ENCODE results near the gene GGPS1. TPM values are rescaled to one million over a fixed set of nuclear protein-coding genes. Genes with fewer than 3 reads are reported as not detected.
"Not testable (repeated sequence)": the region's sequence is repeated elsewhere in the genome, so short reads cannot be mapped to it uniquely, and the experiment has no call there.

Gene GGPS1
- total RNA-seq, 2 experiments from 2014 or later = 21.9 to 30.8 TPM

GRCh38 chr1:235279694-235280093 lies 48.7 kb upstream of the GGPS1 start:
- H3K36me3 ChIP-seq (ENCODE audit: insufficient read depth, low read length) = no peaks in the 10 kb centered on the region
- H3K4me2 ChIP-seq (ENCODE audit: low read length) = no peak overlapping the region
- H3K9me2 ChIP-seq (ENCODE audit: insufficient read depth, low read length) = no peaks in the 10 kb centered on the region
- ChIA-PET CTCF (ENCODE audit: unreplicated experiment) (no interaction called here), POLR2A (interaction anchor here (0.6 to 1.5 kb wide), 3 partner anchors 9 to 91 kb away, joined by 3 to 9 read pairs (median 4); no protein-coding TSS in a partner anchor)
- H3K27ac ChIP-seq (ENCODE audit: low read depth, low read length, poor library complexity, severe bottlenecking) = no peak overlapping the region
- no peak for DNase-seq (ENCODE audit: low spot score)
- no peaks in the 10 kb centered on the region for H3K9me3 ChIP-seq (ENCODE audit: low read length)
- H3K4me1 ChIP-seq (ENCODE audit: insufficient read depth, low read length, poor library complexity, severe bottlenecking) = peaks cover 20% of the 10 kb centered on the region
- H4K20me1 ChIP-seq (ENCODE audit: insufficient read depth, low read length) = 0 out of 2 replicates have a peak, but pooled peaks cover 4% of the 10 kb centered on the region
- H3K79me2 ChIP-seq (ENCODE audit: insufficient read depth, low read depth, low read length) = peaks cover 92% of the 10 kb centered on the region
- H3K4me3 ChIP-seq (ENCODE audit: low read depth, low read length, poor library complexity, severe bottlenecking) = no peak overlapping the region
- intact Hi-C loops (cut with micrococcal nuclease; ENCODE audit: unreplicated experiment) = no loop called here
- TF ChIP-seq EZH2phosphoT487 (IDR thresholded peaks at IDR 0.05; ENCODE audit: borderline replicate concordance, low read depth, low read length) = no peak
- TF ChIP-seq, protein P1, sequence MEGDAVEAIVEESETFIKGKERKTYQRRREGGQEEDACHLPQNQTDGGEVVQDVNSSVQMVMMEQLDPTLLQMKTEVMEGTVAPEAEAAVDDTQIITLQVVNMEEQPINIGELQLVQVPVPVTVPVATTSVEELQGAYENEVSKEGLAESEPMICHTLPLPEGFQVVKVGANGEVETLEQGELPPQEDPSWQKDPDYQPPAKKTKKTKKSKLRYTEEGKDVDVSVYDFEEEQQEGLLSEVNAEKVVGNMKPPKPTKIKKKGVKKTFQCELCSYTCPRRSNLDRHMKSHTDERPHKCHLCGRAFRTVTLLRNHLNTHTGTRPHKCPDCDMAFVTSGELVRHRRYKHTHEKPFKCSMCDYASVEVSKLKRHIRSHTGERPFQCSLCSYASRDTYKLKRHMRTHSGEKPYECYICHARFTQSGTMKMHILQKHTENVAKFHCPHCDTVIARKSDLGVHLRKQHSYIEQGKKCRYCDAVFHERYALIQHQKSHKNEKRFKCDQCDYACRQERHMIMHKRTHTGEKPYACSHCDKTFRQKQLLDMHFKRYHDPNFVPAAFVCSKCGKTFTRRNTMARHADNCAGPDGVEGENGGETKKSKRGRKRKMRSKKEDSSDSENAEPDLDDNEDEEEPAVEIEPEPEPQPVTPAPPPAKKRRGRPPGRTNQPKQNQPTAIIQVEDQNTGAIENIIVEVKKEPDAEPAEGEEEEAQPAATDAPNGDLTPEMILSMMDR (conservative IDR thresholded peaks at IDR 0.05; ENCODE audit: low read length) = no peak
- BruUV-seq (replicated peaks) = no TSS peak
- no peak overlapping the region for H2AFZ ChIP-seq (ENCODE audit: low read length)

- Histone ChIP-seq H3K27ac (ENCODE audit: low read depth, low read length, poor library complexity, severe bottlenecking) (no peak overlapping the region), H3K79me2 (ENCODE audit: insufficient read depth, low read depth, low read length) (peaks cover 92% of the 10 kb centered on the region), H2AFZ (ENCODE audit: low read length) (no peak overlapping the region), H3K4me1 (ENCODE audit: insufficient read depth, low read length, poor library complexity, severe bottlenecking) (peaks cover 12% of the 10 kb centered on the region), H3K36me3 (ENCODE audit: insufficient read depth, low read length) (no peaks in the 10 kb centered on the region), H3K9me3 (ENCODE audit: low read length) (no peaks in the 10 kb centered on the region), H4K20me1 (ENCODE audit: insufficient read depth, low read length) (peaks cover 4% of the 10 kb centered on the region; the same call in 1 of the 2 replicates), H3K4me3 (ENCODE audit: low read depth, low read length, poor library complexity, severe bottlenecking) (no peak overlapping the region), H3K9me2 (ENCODE audit: insufficient read depth, low read length) (no peaks in the 10 kb centered on the region), H3K4me2 (ENCODE audit: low read length) (no peak overlapping the region)
- ChIA-PET CTCF (ENCODE audit: unreplicated experiment) (no interaction called here), POLR2A (interaction anchor here (0.6 to 1.5 kb wide), 2 partner anchors 12 to 90 kb away, joined by 4 to 9 read pairs; no protein-coding TSS in a partner anchor)
- no peak for TF ChIP-seq EZH2phosphoT487 (IDR thresholded peaks at IDR 0.05; ENCODE audit: borderline replicate concordance, low read depth, low read length)
- TF ChIP-seq, protein P1 (conservative IDR thresholded peaks at IDR 0.05; ENCODE audit: low read length) = no peak
- DNase-seq (ENCODE audit: low spot score) = no peak
- intact Hi-C loops (cut with micrococcal nuclease; ENCODE audit: unreplicated experiment) = no loop called here
- BruUV-seq (replicated peaks) = no TSS peak
These were observed 47.9 kb upstream of the GGPS1 start for GRCh38 chr1:235280467-235280866.

GRCh38 chr1:235283636-235284035 lies 44.7 kb upstream of the GGPS1 start:
- intact Hi-C loops (cut with micrococcal nuclease; ENCODE audit: unreplicated experiment); H3K9me2 ChIP-seq (ENCODE audit: insufficient read depth, low read length); H3K4me2 ChIP-seq (ENCODE audit: low read length); H3K27ac ChIP-seq (ENCODE audit: low read depth, low read length, poor library complexity, severe bottlenecking); CTCF ChIA-PET (ENCODE audit: unreplicated experiment); H3K9me3 ChIP-seq (ENCODE audit: low read length); H3K4me1 ChIP-seq (ENCODE audit: insufficient read depth, low read length, poor library complexity, severe bottlenecking); H3K36me3 ChIP-seq (ENCODE audit: insufficient read depth, low read length); H3K4me3 ChIP-seq (ENCODE audit: low read depth, low read length, poor library complexity, severe bottlenecking); DNase-seq (ENCODE audit: low spot score); BruUV-seq (replicated peaks); H2AFZ ChIP-seq (ENCODE audit: low read length): not testable (repeated sequence)
- Histone ChIP-seq H4K20me1 (ENCODE audit: insufficient read depth, low read length) (peaks cover 24% of the 10 kb centered on the region), H3K79me2 (ENCODE audit: insufficient read depth, low read depth, low read length) (peaks cover 95% of the 10 kb centered on the region)
- POLR2A ChIA-PET = interaction anchor here (1.1 kb wide), 1 partner anchor 11 kb away, joined by 3 read pairs; no protein-coding TSS in a partner anchor
